MG63 (cell line): Measurements from ENCODE around the gene INIP. TPM values are rescaled to one million over a fixed set of nuclear protein-coding genes. Genes with fewer than 3 reads are reported as not detected.

Experiments
- DNase-seq: peaks from one replicate; pipeline ENCODE4 v3.0.0-alpha.2; 2020
- H3K27me3 ChIP-seq: fragments of 250-450 bp; sonication (Bioruptor Pico); 2 replicates; pipeline ENCODE4 v1.5.1; 2020; ENCODE audit warnings: mild to moderate bottlenecking, moderate library complexity
- H3K36me3 ChIP-seq: fragments of 250-450 bp; sonication (Bioruptor Pico); 2 replicates; pipeline ENCODE4 v1.5.1; 2020; ENCODE audit warnings: mild to moderate bottlenecking, moderate library complexity
- H3K4me3 ChIP-seq: fragments of 250-450 bp; sonication (Bioruptor Pico); 2 replicates; pipeline ENCODE4 v1.5.1; 2020; ENCODE audit warnings: mild to moderate bottlenecking, moderate library complexity
- H3K9me3 ChIP-seq: fragments of 250-450 bp; sonication (Bioruptor Pico); 2 replicates; pipeline ENCODE4 v1.5.1; 2020; ENCODE audit warnings: mild to moderate bottlenecking, moderate library complexity
- total RNA-seq: library from RNA; depleted of rRNA; stranded (reverse); fragments of >200 nt; shearing (Covaris generic); gene quantifications from 2 replicates; pipeline ENCODE4 v1.2.3, GENCODE V29; 2014; ENCODE audit warnings: low replicate concordance; rRNA removed

The INIP gene, protein sequence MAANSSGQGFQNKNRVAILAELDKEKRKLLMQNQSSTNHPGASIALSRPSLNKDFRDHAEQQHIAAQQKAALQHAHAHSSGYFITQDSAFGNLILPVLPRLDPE
- 18.0 and 18.4 TPM in 2 replicates for total RNA-seq

DNA sequence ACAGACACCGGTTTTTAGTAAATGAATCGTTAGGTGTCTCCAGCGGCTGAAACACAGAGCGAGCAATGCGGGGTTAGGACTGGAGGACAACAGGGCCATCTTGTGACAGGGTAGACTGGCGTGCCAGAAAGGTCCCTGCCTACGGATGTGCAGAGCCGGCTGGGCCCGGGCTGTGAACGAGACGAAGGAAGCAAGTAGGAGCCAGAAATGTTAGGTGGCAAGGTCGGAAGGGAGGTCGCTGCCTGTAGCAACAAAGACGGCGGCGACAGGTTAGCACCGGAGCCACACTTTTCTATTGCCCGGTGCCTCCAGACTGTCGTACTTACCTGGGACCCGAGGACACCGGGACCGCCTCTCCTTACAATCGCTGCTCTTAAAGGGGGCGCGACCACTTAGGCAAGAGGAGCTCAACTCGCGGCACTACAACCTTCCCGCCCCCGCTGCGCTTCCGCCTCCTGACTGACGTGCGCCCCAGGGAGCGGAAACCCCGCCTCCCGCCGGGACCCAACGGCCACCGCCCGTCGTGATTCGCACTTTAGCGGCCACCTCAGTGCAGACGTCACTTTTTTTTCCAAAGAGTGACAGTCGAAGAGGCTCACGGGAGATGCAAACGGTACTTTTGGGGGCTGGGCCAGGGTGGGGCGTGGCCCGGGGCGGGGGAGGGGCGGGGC lies at the start of gene INIP:
INIP (minus strand) TSS at position 457 of the 671 bp plus-strand sequence. CDS start 1,632 bp downstream, outside the sequence.
- peaks cover 6% of the 10 kb centered on the region for H3K9me3 ChIP-seq
- H3K4me3 ChIP-seq: peak within 1 kb of the TSS; percentile 85
- peak; percentile 96 for DNase-seq
- H3K27me3 ChIP-seq: no peaks in the 10 kb centered on the region
- H3K36me3 ChIP-seq: peaks cover 19% of the 10 kb centered on the region

DNA sequence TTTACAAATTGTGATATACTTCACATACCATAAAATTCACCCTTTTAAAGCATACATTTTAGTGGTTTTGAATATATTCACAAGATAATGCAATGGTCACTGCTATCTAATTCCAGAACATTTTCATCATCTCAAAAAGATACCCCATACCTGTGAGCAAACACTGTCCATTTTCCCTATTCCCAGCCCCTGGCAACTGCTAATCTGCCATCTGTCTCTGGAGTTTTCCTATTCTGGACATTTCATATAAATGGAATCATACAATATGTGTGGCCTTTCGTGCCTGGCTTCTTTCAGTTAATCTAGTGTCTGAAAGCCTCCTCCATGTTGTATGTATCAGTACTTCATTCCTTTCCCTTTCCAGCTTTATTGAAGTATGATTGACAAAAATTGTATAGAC lies 47.4 kb upstream of the INIP start:
- Histone ChIP-seq H3K27me3 (no peaks in the 10 kb centered on the region), H3K9me3 (no peaks in the 10 kb centered on the region), H3K36me3 (peaks cover 5% of the 10 kb centered on the region; the same call in 1 of the 2 replicates), H3K4me3 (no peak overlapping the region)
- DNase-seq: no peak

DNA sequence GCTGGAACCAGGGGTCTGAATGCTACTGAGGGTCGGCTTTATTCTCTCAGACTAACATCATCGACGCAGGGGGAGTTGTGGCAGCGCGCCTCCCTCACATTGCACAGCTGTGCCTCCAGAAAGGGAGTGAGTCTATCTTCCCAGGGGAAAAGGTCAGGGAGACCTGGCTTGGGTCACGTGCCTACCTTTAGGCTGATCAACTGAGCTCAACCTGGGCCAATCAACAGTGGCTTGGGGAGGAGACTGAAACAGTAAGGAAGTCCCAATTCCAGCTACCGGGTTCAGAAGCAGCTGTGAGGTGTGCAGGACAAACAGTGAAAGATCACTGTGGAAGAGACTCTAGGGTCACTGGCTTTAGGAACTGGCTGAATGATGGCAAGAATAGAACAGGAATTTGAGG lies 46.9 kb upstream of the INIP start:
- peaks cover 5% of the 10 kb centered on the region; the same call in 1 of the 2 replicates for H3K36me3 ChIP-seq
- no peaks in the 10 kb centered on the region for H3K27me3 ChIP-seq
- no peaks in the 10 kb centered on the region for H3K9me3 ChIP-seq
- H3K4me3 ChIP-seq: no peak overlapping the region
- no peak for DNase-seq

DNA sequence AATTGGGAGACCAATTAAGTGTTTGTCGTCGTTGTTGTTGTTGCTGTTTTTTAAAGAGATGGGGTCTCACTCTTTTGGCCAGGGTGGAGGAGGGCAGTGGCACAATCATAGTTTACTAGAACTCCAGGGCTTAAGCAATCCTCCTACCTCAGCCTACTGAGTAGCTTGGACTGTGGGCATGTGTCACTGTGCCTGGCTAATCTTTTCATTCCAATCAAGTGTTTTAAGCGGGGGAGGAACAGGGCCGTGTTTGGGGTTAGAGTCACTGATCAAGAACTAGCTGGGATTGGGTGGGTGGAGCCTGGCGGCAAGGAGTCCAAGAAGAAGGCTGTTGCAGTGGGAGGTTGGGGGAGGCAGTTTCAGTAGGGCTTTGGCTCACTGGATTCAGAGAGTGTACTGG lies 46.4 kb upstream of the INIP start:
- peak; percentile 87 for DNase-seq
- Histone ChIP-seq H3K4me3 (no peak overlapping the region), H3K9me3 (no peaks in the 10 kb centered on the region), H3K36me3 (peaks cover 5% of the 10 kb centered on the region; the same call in 1 of the 2 replicates), H3K27me3 (no peaks in the 10 kb centered on the region)

DNA sequence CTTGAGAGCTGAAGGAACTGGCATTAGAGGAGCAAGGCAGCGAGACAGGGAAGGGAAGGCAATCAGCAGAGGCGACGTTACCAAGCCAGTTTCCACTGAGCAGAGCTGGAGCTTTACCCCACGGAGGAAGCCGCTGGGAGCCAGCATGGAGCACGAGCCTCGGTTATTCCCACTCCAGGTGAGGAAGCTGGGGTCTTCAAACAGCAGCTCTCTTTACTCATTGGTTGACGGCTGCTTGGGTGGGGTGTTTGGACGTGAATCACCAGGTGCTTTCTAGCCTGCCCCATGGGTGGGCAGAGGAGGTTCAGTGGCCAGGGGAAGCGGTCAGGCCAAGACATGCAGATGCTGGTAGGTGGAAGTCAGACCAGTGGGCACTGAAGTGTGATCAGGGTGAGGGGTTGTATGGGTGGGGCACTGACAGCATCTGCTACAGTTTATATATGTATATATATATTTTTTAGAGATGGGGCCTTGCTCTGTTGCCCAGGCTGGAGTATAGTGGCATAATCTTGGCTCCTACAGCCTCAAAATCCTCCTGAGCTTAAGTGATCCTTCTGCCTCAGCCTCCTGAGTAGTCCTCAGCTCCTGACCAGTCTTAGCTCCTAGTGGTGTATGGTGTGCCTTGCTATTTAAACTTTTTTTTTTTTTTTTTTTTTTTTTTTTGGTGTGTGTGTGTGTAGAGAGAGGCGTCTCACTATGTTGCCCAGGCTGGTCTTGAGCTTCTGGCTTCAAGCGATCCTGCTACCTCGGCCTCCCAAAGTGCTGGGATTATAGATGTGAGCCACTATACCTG lies 45.0 kb upstream of the INIP start:
- peaks cover 5% of the 10 kb centered on the region; the same call in 1 of the 2 replicates for H3K36me3 ChIP-seq
- DNase-seq: no peak
- H3K27me3 ChIP-seq: no peaks in the 10 kb centered on the region
- no peaks in the 10 kb centered on the region for H3K9me3 ChIP-seq
- no peak overlapping the region for H3K4me3 ChIP-seq

DNA sequence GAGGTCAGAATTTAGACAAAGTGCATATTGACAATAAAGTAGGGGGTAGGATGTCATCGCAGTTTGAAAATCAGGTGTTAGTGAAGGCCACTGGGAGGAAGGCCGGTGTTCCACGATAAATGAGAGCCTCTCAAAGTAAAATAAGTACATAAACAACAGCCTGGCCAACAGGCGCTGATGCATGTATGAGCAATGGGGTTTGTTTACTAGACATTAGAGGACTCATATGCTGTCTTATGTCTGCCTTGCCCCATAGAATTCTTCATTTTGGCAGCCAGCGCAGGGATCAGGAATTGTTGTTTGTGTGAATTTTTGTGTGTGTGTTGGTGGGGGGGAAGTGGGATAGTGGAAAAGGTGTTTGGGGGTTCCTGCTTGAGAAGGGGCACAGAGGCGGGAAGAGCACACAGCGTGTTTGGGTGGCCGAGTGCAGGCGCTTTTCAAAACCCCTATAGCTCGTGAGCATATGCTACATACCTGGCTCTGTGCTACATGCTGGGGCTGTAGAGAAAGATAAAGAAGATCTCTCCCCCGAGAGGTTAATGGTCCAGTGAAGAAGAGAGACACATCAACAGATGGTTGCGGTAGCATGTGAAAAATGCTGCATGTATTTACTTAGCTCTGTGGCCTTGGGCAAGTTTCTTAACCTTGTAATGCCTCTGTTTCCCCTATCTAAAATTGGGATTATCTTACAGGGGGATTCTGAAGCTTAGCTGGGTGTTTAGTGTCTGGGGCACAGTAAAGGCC lies 44.2 kb upstream of the INIP start:
- H3K36me3 ChIP-seq: peaks cover 5% of the 10 kb centered on the region; the same call in 1 of the 2 replicates
- H3K4me3 ChIP-seq: no peak overlapping the region
- DNase-seq: peak; percentile 78
- H3K27me3 ChIP-seq: no peaks in the 10 kb centered on the region
- no peaks in the 10 kb centered on the region for H3K9me3 ChIP-seq

DNA sequence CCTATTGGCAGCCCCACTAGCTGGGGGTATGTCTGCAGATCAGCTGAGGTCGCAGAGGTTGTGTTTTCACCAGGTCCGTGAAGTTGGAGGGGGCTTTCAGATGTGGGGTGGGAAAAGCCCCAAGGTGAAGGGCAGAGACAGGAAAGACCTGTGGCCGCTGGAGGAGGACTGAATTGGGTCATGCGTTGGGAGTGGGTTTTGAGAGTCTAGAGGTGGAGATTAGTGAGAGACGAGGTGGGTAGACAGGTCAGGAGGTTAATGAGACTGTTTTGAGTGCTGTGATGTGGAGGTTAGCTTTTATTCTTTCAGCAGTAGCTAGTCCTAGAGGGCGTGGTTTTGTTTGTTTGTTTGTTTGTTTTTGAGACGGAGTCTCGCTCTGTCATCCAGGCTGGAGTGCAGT lies 42.9 kb upstream of the INIP start:
- Histone ChIP-seq H3K9me3 (no peaks in the 10 kb centered on the region), H3K4me3 (no peak overlapping the region), H3K27me3 (no peaks in the 10 kb centered on the region), H3K36me3 (no peaks in the 10 kb centered on the region)
- DNase-seq: no peak

DNA sequence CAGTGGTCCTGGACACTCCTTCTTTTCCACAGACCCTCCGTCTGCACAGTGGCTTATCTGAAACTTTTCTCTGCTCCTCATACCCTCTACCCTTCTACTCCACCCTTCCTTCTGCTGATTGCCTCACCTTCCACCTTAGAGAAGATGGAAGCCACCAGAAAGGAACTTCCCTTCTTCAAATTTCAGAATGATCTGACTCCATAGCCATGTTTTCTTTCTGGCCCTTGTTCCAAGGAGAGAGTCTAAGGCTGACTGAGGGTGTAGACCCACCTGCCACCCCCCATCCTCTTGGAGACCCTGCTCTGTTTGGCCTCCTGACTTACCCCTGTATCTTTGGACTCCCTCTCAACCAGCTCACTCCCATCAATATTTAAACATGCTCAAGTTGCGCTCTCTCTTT lies 40.0 kb upstream of the INIP start:
- no peak for DNase-seq
- Histone ChIP-seq H3K27me3 (no peaks in the 10 kb centered on the region), H3K36me3 (no peaks in the 10 kb centered on the region), H3K4me3 (no peak overlapping the region), H3K9me3 (no peaks in the 10 kb centered on the region)

DNA sequence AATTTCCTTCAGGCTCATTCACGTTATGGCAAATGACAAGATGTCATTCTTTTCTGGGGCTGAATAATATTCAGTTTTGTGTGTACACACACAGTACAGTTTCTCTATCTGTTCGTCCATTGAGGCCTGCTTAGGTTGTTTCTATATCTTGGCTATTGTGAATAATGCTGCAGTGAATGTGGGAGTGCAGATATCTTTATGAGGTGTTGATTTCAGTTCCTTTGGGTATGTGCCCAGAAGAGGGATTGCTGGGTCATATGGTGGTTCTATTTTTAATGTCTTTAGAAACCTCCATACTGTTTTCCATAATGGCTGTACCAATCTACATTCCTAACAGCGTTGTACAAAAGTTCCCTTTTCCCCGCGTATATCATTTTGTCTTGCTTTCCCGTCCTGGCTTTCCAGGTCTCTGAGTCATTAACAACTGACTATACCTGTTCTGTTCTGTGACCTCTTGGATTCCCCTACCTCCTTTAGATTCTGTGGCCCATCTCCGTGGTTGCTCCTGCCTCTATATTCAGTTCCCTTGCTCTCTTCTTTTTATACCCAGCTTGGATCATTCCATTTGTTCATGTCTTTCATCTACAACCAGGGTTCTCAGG lies 39.5 kb upstream of the INIP start:
- no peaks in the 10 kb centered on the region for H3K36me3 ChIP-seq
- no peaks in the 10 kb centered on the region for H3K9me3 ChIP-seq
- H3K4me3 ChIP-seq: no peak overlapping the region
- no peaks in the 10 kb centered on the region for H3K27me3 ChIP-seq
- DNase-seq: no peak

DNA sequence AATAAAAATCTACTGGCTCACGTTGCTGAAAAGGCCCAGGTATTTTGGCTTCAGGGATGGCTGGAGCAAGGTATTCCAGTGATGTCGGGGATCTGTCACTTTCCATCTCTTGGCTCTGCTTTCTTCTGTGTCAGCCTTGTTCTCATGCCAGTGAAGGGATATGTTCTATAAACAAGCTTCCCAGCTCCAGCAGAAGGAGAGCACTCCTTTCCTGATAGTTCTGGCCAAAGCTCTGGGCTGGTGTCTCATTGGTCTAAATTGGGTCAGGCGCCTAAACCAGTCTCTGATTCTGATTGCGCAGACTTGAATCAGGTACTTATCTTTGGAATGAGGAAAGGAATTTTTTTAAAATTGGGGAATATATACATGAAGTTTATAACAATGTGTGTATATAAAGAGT lies 37.8 kb upstream of the INIP start:
- Histone ChIP-seq H3K9me3 (no peaks in the 10 kb centered on the region), H3K4me3 (no peak overlapping the region), H3K36me3 (no peaks in the 10 kb centered on the region), H3K27me3 (no peaks in the 10 kb centered on the region)
- peak; percentile 56 for DNase-seq

DNA sequence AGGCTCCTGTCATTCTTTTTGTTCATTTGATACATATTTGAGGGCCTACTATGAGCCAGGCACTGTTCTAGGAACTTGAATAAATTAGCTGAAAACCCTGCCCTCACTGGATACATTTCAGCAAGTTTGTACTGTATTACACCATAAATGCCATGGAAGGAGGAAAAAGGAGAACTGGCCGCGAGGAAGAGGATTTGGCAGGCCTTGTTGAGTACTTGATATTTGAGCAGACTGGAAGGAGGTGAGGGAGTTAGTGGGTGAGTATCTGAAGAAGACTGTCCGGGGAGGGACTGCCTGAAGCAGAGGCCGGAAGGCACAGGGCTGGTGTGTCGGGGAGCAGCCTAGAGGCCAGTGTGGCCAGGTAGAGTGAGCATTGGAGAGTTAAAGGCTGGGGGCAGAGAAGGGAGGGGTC lies 37.1 kb upstream of the INIP start:
- H3K36me3 ChIP-seq: no peaks in the 10 kb centered on the region
- no peaks in the 10 kb centered on the region for H3K27me3 ChIP-seq
- no peaks in the 10 kb centered on the region for H3K9me3 ChIP-seq
- DNase-seq: no peak
- H3K4me3 ChIP-seq: no peak overlapping the region

DNA sequence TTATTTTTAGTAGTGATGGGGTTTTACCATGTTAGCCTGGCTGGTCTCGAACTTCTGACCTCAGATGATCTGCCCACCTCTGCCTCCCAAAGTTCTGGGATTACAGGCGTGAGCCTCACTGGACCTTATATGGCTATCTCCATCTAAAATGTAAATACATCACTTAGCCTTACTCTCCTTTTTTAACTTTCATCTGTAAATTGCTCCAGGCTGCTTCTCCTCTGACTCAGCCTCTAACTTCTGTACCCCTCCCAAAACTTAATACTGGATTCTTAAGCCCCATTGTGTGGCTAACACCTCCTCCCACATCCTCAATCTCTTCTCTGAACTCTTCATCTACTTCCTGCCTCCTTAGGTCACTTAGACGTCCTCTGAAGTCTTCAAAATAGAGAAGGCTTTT lies 36.7 kb upstream of the INIP start:
- H3K36me3 ChIP-seq: no peaks in the 10 kb centered on the region
- no peaks in the 10 kb centered on the region for H3K27me3 ChIP-seq
- H3K9me3 ChIP-seq: no peaks in the 10 kb centered on the region
- DNase-seq: peak; percentile 43
- H3K4me3 ChIP-seq: no peak overlapping the region

DNA sequence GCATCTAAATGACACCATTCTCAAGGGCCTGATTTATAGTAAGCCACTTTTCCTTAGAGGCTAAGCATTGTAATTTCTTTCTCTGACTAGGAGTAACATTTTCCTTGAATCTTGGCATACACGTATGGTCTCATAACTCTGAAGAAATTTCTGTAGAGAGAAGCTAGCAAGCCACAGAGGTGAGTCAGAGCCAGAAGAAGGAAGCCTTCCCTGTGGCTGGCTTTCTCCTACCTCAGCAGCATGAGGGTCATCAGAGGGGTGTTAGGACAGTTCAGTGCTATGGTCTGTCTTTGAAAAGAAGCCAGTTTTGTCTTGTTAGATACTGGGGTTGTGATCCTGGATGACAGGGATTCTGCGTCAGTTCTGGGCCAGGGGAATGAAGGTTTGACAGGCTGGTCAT lies 35.8 kb upstream of the INIP start:
- DNase-seq: peak; percentile 78
- no peaks in the 10 kb centered on the region for H3K9me3 ChIP-seq

DNA sequence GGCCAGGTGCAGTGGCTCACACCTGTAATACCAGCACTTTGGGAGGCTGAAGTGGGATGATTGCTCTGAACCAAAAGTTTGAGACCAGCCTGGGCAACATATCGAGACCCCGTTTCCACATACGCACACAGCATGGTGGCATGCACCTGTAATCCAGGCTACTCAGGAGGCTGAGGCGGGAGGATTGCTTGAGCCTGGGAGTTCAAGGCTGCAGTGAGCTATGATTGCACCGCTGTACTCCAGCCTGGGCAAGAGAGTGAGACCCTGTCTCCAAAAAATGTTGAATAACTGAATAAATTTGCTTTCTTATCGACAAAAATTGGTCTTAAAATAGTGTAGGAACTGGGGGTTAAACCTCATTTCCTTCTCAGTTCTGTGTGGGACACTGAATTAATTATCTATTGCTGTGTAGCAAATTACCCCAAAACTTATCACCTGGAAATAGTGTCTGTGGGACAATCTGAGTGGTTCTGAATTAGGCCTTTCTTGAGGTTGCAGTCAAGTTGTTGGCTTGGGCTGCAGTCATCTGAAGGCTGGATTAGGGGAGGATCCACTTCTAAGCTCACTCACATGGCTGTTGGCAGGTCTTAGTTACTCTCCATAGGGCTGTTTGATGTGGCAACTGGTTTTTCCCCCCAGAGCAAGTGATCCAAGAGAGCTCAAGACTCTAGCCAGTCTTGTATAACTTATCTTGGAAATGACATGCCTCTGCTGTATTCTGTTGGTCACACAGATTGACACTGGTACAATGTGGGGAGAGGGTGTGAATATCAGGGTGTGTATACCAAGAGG lies 34.6 kb upstream of the INIP start:
- DNase-seq: peak; percentile 28
- no peaks in the 10 kb centered on the region for H3K27me3 ChIP-seq
- H3K36me3 ChIP-seq: no peaks in the 10 kb centered on the region
- H3K9me3 ChIP-seq: no peaks in the 10 kb centered on the region
- peak overlapping the region; percentile 77; the same call in 1 of the 2 replicates for H3K4me3 ChIP-seq

More for the DNA sequence above, 35.8 kb upstream of the INIP start:
- no peaks in the 10 kb centered on the region for H3K36me3 ChIP-seq
- no peaks in the 10 kb centered on the region for H3K27me3 ChIP-seq
- H3K4me3 ChIP-seq: no peak overlapping the region

DNA sequence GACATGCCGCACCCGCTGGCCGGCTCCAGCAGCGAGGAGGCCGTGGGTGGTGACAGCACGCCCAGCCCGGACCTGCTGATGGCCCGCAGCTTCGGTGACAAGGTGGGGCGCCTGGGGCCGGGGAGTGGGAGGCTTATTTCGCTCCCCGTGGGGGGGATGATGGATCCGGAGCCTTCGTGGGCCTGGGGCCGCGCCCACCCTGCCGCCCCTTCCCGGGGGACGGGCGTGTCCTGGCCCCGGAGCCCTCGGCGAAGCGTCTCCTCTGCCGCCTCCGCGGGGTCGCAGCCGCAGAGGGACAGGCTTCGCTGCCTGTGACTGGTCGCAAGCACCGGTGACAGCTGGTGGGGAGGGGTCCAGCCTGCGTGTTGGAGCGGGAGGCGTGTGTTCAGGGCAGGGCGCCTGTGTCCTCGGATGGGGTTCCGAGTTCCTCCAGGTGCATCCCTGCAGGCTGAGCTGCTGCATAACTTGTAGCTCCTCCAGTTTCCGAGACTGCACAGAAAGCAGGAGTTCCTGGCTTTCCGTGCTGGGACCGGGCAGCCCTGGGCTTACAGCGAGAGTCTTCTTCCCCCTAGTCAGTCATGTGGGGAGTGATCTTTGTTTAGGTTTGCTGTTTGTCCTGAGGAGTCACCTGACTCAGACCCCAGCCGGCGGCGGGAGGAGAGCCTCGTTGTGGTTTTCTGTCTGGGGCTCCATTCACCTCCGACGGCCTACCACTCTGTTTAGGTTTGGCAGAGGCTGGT lies 33.3 kb upstream of the INIP start:
- no peaks in the 10 kb centered on the region for H3K36me3 ChIP-seq
- peak; percentile 70 for DNase-seq

More for the DNA sequence above, 33.3 kb upstream of the INIP start:
- Histone ChIP-seq H3K4me3 (peak overlapping the region; percentile 77), H3K27me3 (no peaks in the 10 kb centered on the region), H3K9me3 (no peaks in the 10 kb centered on the region)
